ENCODE measurements around the gene FLNB. TPM values are rescaled to one million over a fixed set of nuclear protein-coding genes. Genes with fewer than 3 reads are reported as not detected.

The FLNB gene
- total RNA-seq, 1 donor from 2014 or later = 103 TPM

DNA sequence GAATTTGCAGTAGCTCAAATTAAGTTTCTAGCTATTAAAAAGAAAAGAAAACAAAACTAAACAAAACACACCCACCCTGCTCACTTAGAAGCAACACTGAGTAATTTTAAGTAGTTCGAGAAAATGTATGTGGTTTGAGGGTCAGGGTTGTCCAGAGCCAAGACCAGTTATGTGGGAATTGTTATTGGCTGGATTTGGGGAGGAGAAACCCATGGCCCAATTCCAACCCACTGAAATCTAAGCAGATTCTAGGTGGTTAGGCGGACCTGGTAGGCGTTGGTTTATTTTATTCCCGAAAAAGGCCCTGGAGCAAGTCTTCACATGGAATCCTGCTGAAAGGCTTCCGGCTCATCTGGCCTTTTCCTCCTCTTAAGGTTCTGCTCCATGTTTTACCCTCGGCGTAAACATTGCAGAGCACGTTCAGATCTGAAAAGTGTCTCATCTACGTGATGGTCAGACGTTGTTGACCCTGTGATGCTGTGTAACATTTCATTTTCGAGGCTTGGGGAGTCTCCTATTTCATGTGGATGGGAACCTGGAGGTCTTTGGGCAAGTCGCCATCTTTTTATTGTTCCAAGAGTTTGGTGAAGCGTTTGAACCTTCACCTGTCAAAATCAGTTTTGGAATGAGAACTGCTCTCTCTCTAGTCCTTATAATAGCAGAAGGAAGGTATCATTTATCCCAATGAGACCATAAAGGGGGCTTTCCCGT, 64.0 kb downstream of the FLNB start:
- Mint-ChIP-seq H3K27ac (no peak overlapping the region), H3K4me1 (ENCODE audit: low read depth) (peaks cover 24% of the 10 kb centered on the region), H3K9me3 (ENCODE audit: low read depth) (no peaks in the 10 kb centered on the region), H3K4me3 (ENCODE audit: low read depth) (no peak overlapping the region), H3K27me3 (no peaks in the 10 kb centered on the region), H3K36me3 (ENCODE audit: insufficient read depth) (peaks cover 2% of the 10 kb centered on the region)
- DNase-seq (ENCODE audit: low spot score, unreplicated experiment) = no peak
- TF ChIP-seq CTCF (IDR thresholded peaks at IDR 0.05; ENCODE audit: unreplicated experiment) = no peak

GRCh38 chr3:58072763-58073130, 64.5 kb downstream of the FLNB start:
- TF ChIP-seq CTCF (IDR thresholded peaks at IDR 0.05; ENCODE audit: unreplicated experiment) = no peak
- Mint-ChIP-seq H3K4me1 (ENCODE audit: low read depth) (peaks cover 21% of the 10 kb centered on the region), H3K27ac (no peak overlapping the region), H3K36me3 (ENCODE audit: insufficient read depth) (peaks cover 2% of the 10 kb centered on the region), H3K4me3 (ENCODE audit: low read depth) (no peak overlapping the region), H3K9me3 (ENCODE audit: low read depth) (no peaks in the 10 kb centered on the region), H3K27me3 (no peaks in the 10 kb centered on the region)
- DNase-seq (ENCODE audit: low spot score, unreplicated experiment) = no peak

DNA sequence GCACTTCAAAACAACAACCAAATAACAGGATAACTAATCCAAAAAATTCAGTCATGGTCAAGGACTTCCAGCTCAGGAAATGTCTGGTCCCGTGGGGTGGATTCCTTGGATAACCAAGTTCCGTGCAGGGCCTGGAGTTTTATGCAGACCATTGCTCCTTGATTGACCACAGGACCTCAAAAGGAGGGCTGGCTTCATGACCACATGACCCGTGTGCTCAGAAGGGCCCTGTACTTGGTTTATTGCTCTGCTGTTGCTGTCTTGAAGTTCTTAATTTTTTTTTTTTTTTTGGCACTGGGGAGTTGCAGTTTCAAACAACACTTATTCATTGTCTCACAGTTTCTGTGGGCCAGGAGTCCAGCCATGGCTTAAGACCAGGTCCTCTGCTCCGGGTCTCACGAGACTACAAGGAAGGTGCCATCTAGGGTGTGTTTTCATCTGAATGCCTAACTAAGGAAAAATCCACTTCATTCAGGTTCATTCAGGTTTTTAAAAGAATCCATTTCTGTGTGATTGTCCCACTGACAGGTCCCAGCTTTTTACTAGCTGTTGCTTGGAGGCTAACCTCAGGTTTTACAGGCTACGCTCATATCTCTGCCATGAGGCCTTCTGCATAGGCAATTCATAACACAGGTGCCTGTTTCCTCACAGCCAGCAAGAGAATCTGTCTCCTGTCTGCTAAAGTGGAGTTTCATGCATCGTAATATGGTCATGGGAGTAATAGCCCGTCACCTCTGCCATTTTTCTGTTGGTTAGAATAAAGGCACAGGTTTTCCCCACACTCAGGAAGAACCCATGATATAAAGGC, 65.3 kb downstream of the FLNB start:
- DNase-seq (ENCODE audit: low spot score, unreplicated experiment) = no peak
- Mint-ChIP-seq H3K9me3 (ENCODE audit: low read depth) (no peaks in the 10 kb centered on the region), H3K27me3 (no peaks in the 10 kb centered on the region), H3K4me3 (ENCODE audit: low read depth) (no peak overlapping the region), H3K4me1 (ENCODE audit: low read depth) (peaks cover 14% of the 10 kb centered on the region), H3K27ac (peak overlapping the region; percentile 34), H3K36me3 (ENCODE audit: insufficient read depth) (peaks cover 4% of the 10 kb centered on the region)
- TF ChIP-seq CTCF (IDR thresholded peaks at IDR 0.05; ENCODE audit: unreplicated experiment) = no peak

GRCh38 chr3:58074116-58074715, 66.0 kb downstream of the FLNB start:
- no peak for TF ChIP-seq CTCF (IDR thresholded peaks at IDR 0.05; ENCODE audit: unreplicated experiment)
- no peak overlapping the region for H3K27ac Mint-ChIP-seq
- H3K36me3 Mint-ChIP-seq (ENCODE audit: insufficient read depth) = peaks cover 6% of the 10 kb centered on the region
- H3K9me3 Mint-ChIP-seq (ENCODE audit: low read depth) = no peaks in the 10 kb centered on the region
- DNase-seq (ENCODE audit: low spot score, unreplicated experiment) = no peak
- no peaks in the 10 kb centered on the region for H3K27me3 Mint-ChIP-seq
- H3K4me3 Mint-ChIP-seq (ENCODE audit: low read depth) = no peak overlapping the region
- peaks cover 10% of the 10 kb centered on the region for H3K4me1 Mint-ChIP-seq (ENCODE audit: low read depth)

DNA sequence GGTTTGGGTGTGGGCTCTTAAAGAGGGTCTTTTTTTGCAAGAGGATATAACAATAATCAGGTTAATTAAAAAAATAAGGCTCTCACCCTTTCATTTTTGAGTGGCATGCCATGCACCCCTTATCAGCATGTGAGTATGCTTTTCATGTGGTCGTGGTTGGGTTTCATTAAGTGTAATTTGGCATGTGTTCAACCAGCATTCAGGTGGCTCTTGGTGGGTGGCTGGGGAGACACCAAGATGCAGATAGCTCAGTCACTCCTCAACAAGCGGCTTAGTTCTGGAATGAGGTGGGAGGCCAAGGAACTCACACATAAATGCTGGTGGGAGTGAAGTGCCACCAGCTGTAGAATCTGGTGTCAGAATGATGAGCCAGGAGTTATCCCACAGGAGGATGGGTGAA, 66.8 kb downstream of the FLNB start:
- Mint-ChIP-seq H3K4me3 (ENCODE audit: low read depth) (no peak overlapping the region), H3K9me3 (ENCODE audit: low read depth) (no peaks in the 10 kb centered on the region), H3K27ac (no peak overlapping the region), H3K4me1 (ENCODE audit: low read depth) (peaks cover 7% of the 10 kb centered on the region), H3K27me3 (no peaks in the 10 kb centered on the region), H3K36me3 (ENCODE audit: insufficient read depth) (peaks cover 10% of the 10 kb centered on the region)
- DNase-seq (ENCODE audit: low spot score, unreplicated experiment) = no peak
- no peak for TF ChIP-seq CTCF (IDR thresholded peaks at IDR 0.05; ENCODE audit: unreplicated experiment)

Measured in progenitor cell of endocrine pancreas (in vitro differentiated cells).